HepG2 (cell line): Measurements from ENCODE around the gene TEX9. TPM values are rescaled to one million over a fixed set of nuclear protein-coding genes. Genes with fewer than 3 reads are reported as not detected.

Experiments
- ARNT2 ChIP-seq: sonication (generic); formaldehyde crosslinking; IDR thresholded peaks from 2 replicates; pipeline ENCODE4 v1.8.0; 2022; ENCODE audit warnings: mild to moderate bottlenecking, low read depth, missing genetic modification reagents, moderate library complexity
- ATM ChIP-seq: fragments of 450-650 bp; IDR thresholded peaks from 2 replicates; pipeline ENCODE4 v1.7.1; 2017; ENCODE audit warnings: mild to moderate bottlenecking, borderline replicate concordance
- DBP ChIP-seq: sonication (generic); formaldehyde crosslinking; IDR thresholded peaks from 2 replicates; pipeline ENCODE4 v1.4.0; 2020; ENCODE audit warnings: missing genetic modification reagents; ENCODE audit errors: not compliant biosample characterization
- ELF4 ChIP-seq: sonication (generic); formaldehyde crosslinking; IDR thresholded peaks from 2 replicates; pipeline ENCODE4 v1.5.0; 2020; ENCODE audit warnings: missing genetic modification reagents, mild to moderate bottlenecking, moderate library complexity, borderline replicate concordance
- GATAD1 ChIP-seq: IDR thresholded peaks from 2 replicates; pipeline ENCODE4 v1.6.1; 2016; ENCODE audit warnings: missing genetic modification reagents, missing compliant biosample characterization
- GATAD2A ChIP-seq: IDR thresholded peaks from 2 replicates; pipeline ENCODE4 v1.6.1; 2016
- HMGA1 ChIP-seq: sonication (generic); formaldehyde crosslinking; conservative IDR thresholded peaks from 2 replicates; pipeline ENCODE4 v1.4.0; 2020; ENCODE audit warnings: missing genetic modification reagents
- HNRNPH1 ChIP-seq: fragments of 200-400 bp; formaldehyde crosslinking; optimal IDR thresholded peaks from 2 replicates; pipeline ENCODE3; 2017; ENCODE audit warnings: mild to moderate bottlenecking, low read depth, low read length
- HOXA9 ChIP-seq: sonication (generic); formaldehyde crosslinking; IDR thresholded peaks from 2 replicates; pipeline ENCODE4 v1.8.1; 2022; ENCODE audit warnings: missing genetic modification reagents, mild to moderate bottlenecking, moderate library complexity, borderline replicate concordance
- JDP2 ChIP-seq: sonication (generic); formaldehyde crosslinking; IDR thresholded peaks from 2 replicates; pipeline ENCODE4 v1.8.1; 2022; ENCODE audit warnings: missing genetic modification reagents, borderline replicate concordance
- NKX3-1 ChIP-seq: sonication (generic); formaldehyde crosslinking; IDR thresholded peaks from 2 replicates; pipeline ENCODE4 v1.5.0; 2020; ENCODE audit warnings: missing genetic modification reagents
- RFXANK ChIP-seq: IDR thresholded peaks from 2 replicates; pipeline ENCODE4 v1.6.1; 2016
- SP2 ChIP-seq: sonication (generic); formaldehyde crosslinking; IDR thresholded peaks from 2 replicates; pipeline ENCODE4 v1.5.1; 2020; ENCODE audit warnings: mild to moderate bottlenecking, missing genetic modification reagents
- ZFP37 ChIP-seq: sonication (generic); formaldehyde crosslinking; IDR thresholded peaks from 2 replicates; pipeline ENCODE4 v1.4.0; 2020; ENCODE audit warnings: missing genetic modification reagents, borderline replicate concordance
- ZNF160 ChIP-seq: sonication (generic); formaldehyde crosslinking; IDR thresholded peaks from 2 replicates; pipeline ENCODE4 v1.8.0; 2022; ENCODE audit warnings: mild to moderate bottlenecking, inconsistent platforms, missing genetic modification reagents
- ZNF251 ChIP-seq: sonication (generic); formaldehyde crosslinking; IDR thresholded peaks from 2 replicates; pipeline ENCODE4 v1.9.0; 2021; ENCODE audit warnings: mild to moderate bottlenecking, missing genetic modification reagents
- ZNF329 ChIP-seq: sonication (generic); formaldehyde crosslinking; IDR thresholded peaks from 2 replicates; pipeline ENCODE4 v1.9.0; 2021; ENCODE audit warnings: low read depth, mild to moderate bottlenecking, missing genetic modification reagents
- ZNF335 ChIP-seq: sonication (generic); formaldehyde crosslinking; IDR thresholded peaks from 2 replicates; pipeline ENCODE4 v1.4.0; 2020; ENCODE audit warnings: missing genetic modification reagents
- ZNF460 ChIP-seq: sonication (generic); formaldehyde crosslinking; IDR thresholded peaks from 2 replicates; pipeline ENCODE4 v1.5.1; 2020; ENCODE audit warnings: missing genetic modification reagents, mild to moderate bottlenecking, borderline replicate concordance
- ZNF576 ChIP-seq: sonication (generic); formaldehyde crosslinking; IDR thresholded peaks from 2 replicates; pipeline ENCODE4 v1.4.0; 2020; ENCODE audit warnings: mild to moderate bottlenecking, missing genetic modification reagents
- ZNF720 ChIP-seq: sonication (generic); formaldehyde crosslinking; IDR thresholded peaks from 2 replicates; pipeline ENCODE4 v1.4.0; 2020; ENCODE audit warnings: missing genetic modification reagents
- ZNF747 ChIP-seq: sonication (generic); formaldehyde crosslinking; IDR thresholded peaks from 2 replicates; pipeline ENCODE4 v1.8.1; 2023; ENCODE audit warnings: missing genetic modification reagents, mild to moderate bottlenecking, borderline replicate concordance
- polyA plus RNA-seq, 8 experiments: library from polyadenylated mRNA; depleted of rRNA in 3 of 8; stranded (reverse) in 7 of 8; unstranded in 1 of 8; fragments of >200 nt; fragmentation: Illumina TruSeq in 4 of 8; extraction: Trizol in 4 of 8; gene quantifications; 2 replicates each; pipeline versions ENCODE4 v1.2.1 to v1.2.3, GENCODE V29; 2011 to 2016; ENCODE audit warnings: low read depth in 4 of 8, missing spikeins in 1 of 8, mixed read lengths in 1 of 8; ENCODE audit not compliant: insufficient read depth in 1 of 8
- total RNA-seq, 5 experiments: library from RNA; depleted of rRNA; stranded (reverse); fragments of >200 nt; fragmentation: Illumina TruSeq; extraction: Trizol; gene quantifications; 2 replicates each; pipeline ENCODE4 v1.2.3, GENCODE V29; 2016; ENCODE audit warnings: low read depth in 1 of 5
- TF ChIP-seq, protein P1 (sequence below): sonication (generic); formaldehyde crosslinking; IDR thresholded peaks from 2 replicates; pipeline ENCODE4 v1.9.0; 2022; ENCODE audit warnings: low read depth, missing genetic modification reagents
- TF ChIP-seq, protein P2 (sequence below): sonication (generic); formaldehyde crosslinking; IDR thresholded peaks from 2 replicates; pipeline ENCODE4 v1.4.0; 2020; ENCODE audit warnings: mild to moderate bottlenecking, missing genetic modification reagents
- TF ChIP-seq, protein P3 (sequence below): sonication (generic); formaldehyde crosslinking; IDR thresholded peaks from 2 replicates; pipeline ENCODE4 v1.8.1; 2022; ENCODE audit warnings: low read depth, mild to moderate bottlenecking, missing genetic modification reagents

The TEX9 gene
- total and polyA plus RNA-seq, 2 of the 13 experiments (the other 11 are each of a cell fraction or from before 2014, with no cell fraction given) = 0.82 to 6.9 TPM

DNA sequence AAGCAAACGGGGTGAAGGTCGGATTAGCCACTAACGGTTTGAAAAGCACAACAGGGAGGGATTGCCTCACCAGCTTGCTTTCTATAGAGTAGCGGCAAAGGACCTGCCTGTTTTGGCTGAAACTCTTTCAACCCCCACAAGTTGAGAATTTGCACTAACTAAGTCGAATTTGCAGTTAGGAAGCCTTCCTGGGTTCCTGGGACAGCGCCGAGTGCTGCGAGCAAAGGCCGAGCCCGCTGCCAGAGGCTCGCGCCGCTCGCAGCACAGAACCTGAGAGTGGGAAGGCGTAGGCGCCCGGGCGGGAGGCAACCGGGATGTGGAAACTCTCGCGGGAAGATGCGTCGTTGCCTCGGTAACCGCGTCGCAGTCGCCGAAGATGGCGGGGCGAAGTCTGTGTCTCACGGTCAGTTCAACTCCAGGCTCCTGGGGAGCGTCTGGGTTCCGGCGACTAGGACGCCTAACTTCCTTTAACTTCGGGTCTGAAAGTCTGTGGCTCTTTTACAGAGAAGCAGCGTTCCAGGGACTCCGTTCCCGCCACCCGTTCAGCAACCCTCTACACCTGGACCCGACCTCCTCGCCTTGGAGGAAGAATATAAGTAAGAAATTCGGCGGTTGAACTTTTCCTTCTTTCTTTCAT lies at the start of gene TEX9 (continued):
- TF ChIP-seq GATAD2A (CRISPR knock-in tag) (peak; percentile 28; the same call in 1 of the 2 replicates), ZNF747 (CRISPR knock-in tag) (no peak), ZFP37 (CRISPR knock-in tag) (no peak), ELF4 (no peak), ATM (no peak), ZNF720 (no peak), ZNF460 (no peak), JDP2 (CRISPR knock-in tag) (no peak), GATAD1 (CRISPR knock-in tag) (peak; percentile 79), HNRNPH1 (no peak), ZNF335 (CRISPR knock-in tag) (no peak), SP2 (no peak), ZNF251 (no peak), HOXA9 (CRISPR knock-in tag) (no peak), ZNF576 (CRISPR knock-in tag) (no peak), ZNF329 (CRISPR knock-in tag) (no peak), RFXANK (CRISPR knock-in tag) (no peak), HMGA1 (CRISPR knock-in tag) (no peak), ARNT2 (CRISPR knock-in tag) (peak; percentile 73; the same call in 1 of the 2 replicates), NKX3-1 (no peak), ZNF160 (CRISPR knock-in tag) (no peak), DBP (CRISPR knock-in tag) (no peak)
- TF ChIP-seq, protein P1, sequence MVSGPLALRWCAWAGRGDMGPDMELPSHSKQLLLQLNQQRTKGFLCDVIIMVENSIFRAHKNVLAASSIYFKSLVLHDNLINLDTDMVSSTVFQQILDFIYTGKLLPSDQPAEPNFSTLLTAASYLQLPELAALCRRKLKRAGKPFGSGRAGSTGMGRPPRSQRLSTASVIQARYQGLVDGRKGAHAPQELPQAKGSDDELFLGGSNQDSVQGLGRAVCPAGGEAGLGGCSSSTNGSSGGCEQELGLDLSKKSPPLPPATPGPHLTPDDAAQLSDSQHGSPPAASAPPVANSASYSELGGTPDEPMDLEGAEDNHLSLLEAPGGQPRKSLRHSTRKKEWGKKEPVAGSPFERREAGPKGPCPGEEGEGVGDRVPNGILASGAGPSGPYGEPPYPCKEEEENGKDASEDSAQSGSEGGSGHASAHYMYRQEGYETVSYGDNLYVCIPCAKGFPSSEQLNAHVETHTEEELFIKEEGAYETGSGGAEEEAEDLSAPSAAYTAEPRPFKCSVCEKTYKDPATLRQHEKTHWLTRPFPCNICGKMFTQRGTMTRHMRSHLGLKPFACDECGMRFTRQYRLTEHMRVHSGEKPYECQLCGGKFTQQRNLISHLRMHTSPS (CRISPR knock-in tag) = no peak
- TF ChIP-seq, protein P2, sequence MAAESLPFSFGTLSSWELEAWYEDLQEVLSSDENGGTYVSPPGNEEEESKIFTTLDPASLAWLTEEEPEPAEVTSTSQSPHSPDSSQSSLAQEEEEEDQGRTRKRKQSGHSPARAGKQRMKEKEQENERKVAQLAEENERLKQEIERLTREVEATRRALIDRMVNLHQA (CRISPR knock-in tag) = no peak
- TF ChIP-seq, protein P3, sequence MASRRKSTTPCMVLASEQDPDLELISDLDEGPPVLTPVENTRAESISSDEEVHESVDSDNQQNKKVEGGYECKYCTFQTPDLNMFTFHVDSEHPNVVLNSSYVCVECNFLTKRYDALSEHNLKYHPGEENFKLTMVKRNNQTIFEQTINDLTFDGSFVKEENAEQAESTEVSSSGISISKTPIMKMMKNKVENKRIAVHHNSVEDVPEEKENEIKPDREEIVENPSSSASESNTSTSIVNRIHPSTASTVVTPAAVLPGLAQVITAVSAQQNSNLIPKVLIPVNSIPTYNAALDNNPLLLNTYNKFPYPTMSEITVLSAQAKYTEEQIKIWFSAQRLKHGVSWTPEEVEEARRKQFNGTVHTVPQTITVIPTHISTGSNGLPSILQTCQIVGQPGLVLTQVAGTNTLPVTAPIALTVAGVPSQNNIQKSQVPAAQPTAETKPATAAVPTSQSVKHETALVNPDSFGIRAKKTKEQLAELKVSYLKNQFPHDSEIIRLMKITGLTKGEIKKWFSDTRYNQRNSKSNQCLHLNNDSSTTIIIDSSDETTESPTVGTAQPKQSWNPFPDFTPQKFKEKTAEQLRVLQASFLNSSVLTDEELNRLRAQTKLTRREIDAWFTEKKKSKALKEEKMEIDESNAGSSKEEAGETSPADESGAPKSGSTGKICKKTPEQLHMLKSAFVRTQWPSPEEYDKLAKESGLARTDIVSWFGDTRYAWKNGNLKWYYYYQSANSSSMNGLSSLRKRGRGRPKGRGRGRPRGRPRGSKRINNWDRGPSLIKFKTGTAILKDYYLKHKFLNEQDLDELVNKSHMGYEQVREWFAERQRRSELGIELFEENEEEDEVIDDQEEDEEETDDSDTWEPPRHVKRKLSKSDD (CRISPR knock-in tag) = no peak
